GM10248 (cell line): Measurements from ENCODE around the gene TBC1D24.

Experiments used
- CTCF ChIA-PET: fragments of 300-600 bp; sonication (Branson Sonifier 250); formaldehyde crosslinking; extraction: SDS; loops from one replicate; lab custom pipeline; 2021; ENCODE audit warnings: antibody characterized with exemption; lab: Yijun Ruan, JAX
- POLR2A ChIA-PET: fragments of 350-650 bp; sonication (Branson Sonifier 250); formaldehyde crosslinking; extraction: SDS; loops from one replicate; lab custom pipeline; 2020; ENCODE audit warnings: antibody characterized with exemption; lab: Yijun Ruan, JAX
- DNase-seq: peaks from one replicate; pipeline ENCODE4 v3.0.0; 2012; ENCODE audit errors: extremely low spot score
- CTCF ChIP-seq: IDR thresholded peaks from 2 replicates; pipeline ENCODE4 v1.5.1; 2012; ENCODE audit warnings: mild to moderate bottlenecking, low read depth; ENCODE audit errors: extremely low read depth, missing control alignments, control extremely low read depth

The TBC1D24 gene

GRCh38 chr16:2492292-2492691, 17.4 kb downstream of the TBC1D24 start:
- TF ChIP-seq CTCF = no peak
- no peak for DNase-seq
- ChIA-PET CTCF (interaction anchor here (8.1 kb wide), 1 partner anchor 9 kb away, joined by 36 read pairs; no protein-coding TSS in a partner anchor), POLR2A (no interaction called here)

- TF ChIP-seq CTCF = no peak
- ChIA-PET CTCF (interaction anchor here (8.1 kb wide), 1 partner anchor 8 kb away, joined by 36 read pairs; no protein-coding TSS in a partner anchor), POLR2A (no interaction called here)
- no peak for DNase-seq
These were observed 18.7 kb downstream of the TBC1D24 start for GRCh38 chr16:2493605-2494004.

GRCh38 chr16:2494616-2495015, 19.7 kb downstream of the TBC1D24 start:
- no peak for DNase-seq
- no peak for TF ChIP-seq CTCF
- CTCF ChIA-PET = interaction anchor here (2.7 kb wide), 1 partner anchor 15 kb away, joined by 7 read pairs; no protein-coding TSS in a partner anchor
- POLR2A ChIA-PET = no interaction called here

- ChIA-PET POLR2A (no interaction called here), CTCF (interaction anchor here (2.7 kb wide), 1 partner anchor 15 kb away, joined by 7 read pairs; no protein-coding TSS in a partner anchor)
- DNase-seq = no peak
- no peak for TF ChIP-seq CTCF
These were observed 20.1 kb downstream of the TBC1D24 start for GRCh38 chr16:2495041-2495440.

- TF ChIP-seq CTCF = no peak
- DNase-seq = no peak
- ChIA-PET POLR2A (no interaction called here), CTCF (interaction anchor here (1.3 to 2.7 kb wide), 3 partner anchors 13 to 156 kb away, joined by 4 to 7 read pairs (median 4); partner anchors contain the start of gene ABCA3)
These were observed 21.5 kb downstream of the TBC1D24 start for GRCh38 chr16:2496223-2497115.

- DNase-seq = no peak
- CTCF ChIA-PET = interaction anchor here (1.3 kb wide), 2 partner anchors 74 to 157 kb away, joined by 4 read pairs; partner anchors contain the start of gene ABCA3
- no peak for TF ChIP-seq CTCF
- POLR2A ChIA-PET = no interaction called here
These were observed 22.2 kb downstream of the TBC1D24 start for GRCh38 chr16:2497116-2497630.
